NB4 (cell line): ENCODE data around the gene SEZ6L.

Experiments used
- DNase-seq: peaks from one replicate; pipeline ENCODE4 v3.0.0; 2010; ENCODE audit warnings: low read depth
- H3K4me3 ChIP-seq: one replicate; pipeline ENCODE4 v1.5.1; 2011; ENCODE audit warnings: mild to moderate bottlenecking, low read depth, low read length, moderate library complexity
- MAX ChIP-seq: IDR thresholded peaks from 2 replicates; pipeline ENCODE4 v1.6.1; 2011; ENCODE audit warnings: low read depth, low read length
- MYC ChIP-seq: IDR thresholded peaks from 2 replicates; pipeline ENCODE4 v1.6.1; 2011; ENCODE audit warnings: low read depth, low read length
- POLR2A ChIP-seq: IDR thresholded peaks from 2 replicates; pipeline ENCODE4 v1.6.1; 2011; ENCODE audit warnings: mild to moderate bottlenecking; ENCODE audit not compliant: insufficient read length; ENCODE audit errors: extremely low read depth
- TF ChIP-seq, protein P1 (sequence below): IDR thresholded peaks from one replicate; pipeline ENCODE4 v1.5.1; 2012; ENCODE audit warnings: low read depth, low read length

The SEZ6L gene

DNA sequence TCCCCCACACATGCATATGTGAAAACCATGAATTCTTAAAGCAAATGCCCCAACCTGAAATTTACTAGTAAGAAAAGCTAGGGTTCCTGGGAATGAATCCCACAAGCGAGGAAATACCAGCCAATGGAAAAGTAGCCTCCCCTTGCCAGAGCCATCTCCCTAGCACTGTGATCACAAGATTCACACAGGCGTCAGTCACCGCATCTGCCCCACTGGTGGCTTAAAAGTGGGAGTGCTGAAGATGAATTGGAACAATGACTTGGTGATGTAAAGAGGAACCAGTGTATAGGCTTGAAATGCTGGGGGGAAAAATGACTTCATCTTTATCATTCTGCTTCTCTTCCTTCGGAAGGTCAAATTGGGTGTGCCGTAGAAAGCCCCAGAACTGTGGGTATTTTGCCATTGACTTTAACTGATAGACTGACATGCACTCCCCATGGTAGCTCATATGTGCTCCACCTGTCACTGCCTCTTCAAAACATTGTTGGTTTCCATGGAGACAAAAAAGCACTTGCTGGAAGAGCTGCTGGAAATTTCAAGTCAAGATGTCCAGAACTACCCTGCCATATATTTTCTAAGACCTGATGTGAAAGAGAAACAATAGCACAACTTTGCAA is 240.6 kb downstream of the SEZ6L start:
- no peak for DNase-seq
- H3K4me3 ChIP-seq = no peak overlapping the region
- no peak for TF ChIP-seq MYC
- TF ChIP-seq, protein P1, sequence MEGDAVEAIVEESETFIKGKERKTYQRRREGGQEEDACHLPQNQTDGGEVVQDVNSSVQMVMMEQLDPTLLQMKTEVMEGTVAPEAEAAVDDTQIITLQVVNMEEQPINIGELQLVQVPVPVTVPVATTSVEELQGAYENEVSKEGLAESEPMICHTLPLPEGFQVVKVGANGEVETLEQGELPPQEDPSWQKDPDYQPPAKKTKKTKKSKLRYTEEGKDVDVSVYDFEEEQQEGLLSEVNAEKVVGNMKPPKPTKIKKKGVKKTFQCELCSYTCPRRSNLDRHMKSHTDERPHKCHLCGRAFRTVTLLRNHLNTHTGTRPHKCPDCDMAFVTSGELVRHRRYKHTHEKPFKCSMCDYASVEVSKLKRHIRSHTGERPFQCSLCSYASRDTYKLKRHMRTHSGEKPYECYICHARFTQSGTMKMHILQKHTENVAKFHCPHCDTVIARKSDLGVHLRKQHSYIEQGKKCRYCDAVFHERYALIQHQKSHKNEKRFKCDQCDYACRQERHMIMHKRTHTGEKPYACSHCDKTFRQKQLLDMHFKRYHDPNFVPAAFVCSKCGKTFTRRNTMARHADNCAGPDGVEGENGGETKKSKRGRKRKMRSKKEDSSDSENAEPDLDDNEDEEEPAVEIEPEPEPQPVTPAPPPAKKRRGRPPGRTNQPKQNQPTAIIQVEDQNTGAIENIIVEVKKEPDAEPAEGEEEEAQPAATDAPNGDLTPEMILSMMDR = no peak
- TF ChIP-seq MAX = no peak
- TF ChIP-seq POLR2A = no peak

- DNase-seq = no peak
- no peak overlapping the region for H3K4me3 ChIP-seq
- TF ChIP-seq MAX (no peak), MYC (no peak), POLR2A (no peak)
- TF ChIP-seq, protein P1 = no peak
These were observed 241.1 kb downstream of the SEZ6L start for GRCh38 chr22:26410386-26410785.

DNA sequence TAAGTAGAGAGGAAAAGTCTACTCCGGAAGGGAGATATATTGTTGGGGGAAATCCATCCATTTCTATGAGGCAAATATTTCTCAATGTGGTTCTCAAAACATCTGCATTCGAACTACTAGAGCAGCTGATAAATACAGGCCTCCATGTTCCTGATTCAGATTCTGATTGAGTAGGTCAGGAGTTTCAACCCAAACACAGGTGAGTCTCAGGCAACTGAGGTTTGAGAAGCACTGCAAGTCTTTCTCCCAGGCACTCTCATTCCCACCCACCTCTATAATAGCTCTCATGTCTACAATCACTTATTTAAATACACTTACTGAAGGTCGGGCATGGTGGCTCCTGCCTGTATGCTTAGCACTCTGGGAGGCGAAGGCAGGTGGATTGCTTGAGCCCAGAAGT is 245.1 kb downstream of the SEZ6L start:
- no peak for TF ChIP-seq MYC
- TF ChIP-seq, protein P1 = no peak
- TF ChIP-seq MAX = no peak
- no peak for DNase-seq

DNA sequence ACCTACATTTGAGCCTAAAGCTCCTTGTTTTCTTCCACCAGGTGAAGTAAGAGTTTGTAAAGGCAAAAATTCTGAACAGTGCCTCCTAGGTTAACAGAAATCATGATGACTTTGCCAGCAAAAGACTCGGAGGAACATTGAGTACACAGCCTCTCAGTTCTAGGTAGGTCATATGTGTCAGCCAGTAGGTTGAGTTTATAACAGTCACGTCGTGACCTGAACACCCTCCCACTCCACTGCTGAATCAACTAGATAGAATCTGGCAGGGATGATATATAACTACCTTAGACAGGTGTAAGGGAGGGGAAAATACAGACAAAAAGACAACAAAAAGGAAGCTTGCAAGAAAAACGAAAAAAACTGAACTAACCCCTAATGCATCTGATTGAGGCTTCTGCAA is 247.0 kb downstream of the SEZ6L start:
- H3K4me3 ChIP-seq = no peak overlapping the region
- no peak for TF ChIP-seq MYC
- DNase-seq = no peak

More for the DNA sequence above, 245.1 kb downstream of the SEZ6L start:
- H3K4me3 ChIP-seq = no peak overlapping the region

DNA sequence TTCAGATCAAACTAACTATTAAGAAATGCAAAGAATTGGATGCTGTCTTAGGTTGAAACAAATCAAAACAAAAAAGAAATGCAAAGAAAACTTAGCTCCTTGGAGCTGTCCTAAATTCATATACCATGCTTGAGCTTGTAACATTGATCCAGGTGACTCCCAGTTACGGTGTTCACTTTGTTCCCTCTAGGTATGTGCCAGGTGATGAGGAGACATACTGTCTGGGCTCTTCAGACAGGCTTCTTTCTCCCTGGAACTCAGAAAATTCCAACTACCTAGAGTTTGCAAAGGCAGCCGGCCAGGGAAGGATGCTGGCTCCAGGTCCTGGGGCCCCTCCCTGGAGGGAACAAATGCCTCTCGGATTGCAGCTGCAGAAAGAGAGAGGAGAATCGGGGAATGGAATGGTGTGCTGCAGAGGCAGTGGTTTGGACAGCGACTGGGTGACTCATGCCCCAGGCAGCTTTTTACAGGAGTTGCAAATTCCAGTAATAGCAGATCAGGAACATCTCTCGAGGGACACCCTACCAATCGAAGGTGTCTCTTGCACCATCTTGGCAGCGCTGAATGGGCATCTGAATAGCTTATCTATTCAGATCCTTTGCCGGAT is 247.5 kb downstream of the SEZ6L start:
- TF ChIP-seq MAX = no peak
- no peak for TF ChIP-seq MYC
- TF ChIP-seq POLR2A = no peak
- TF ChIP-seq, protein P1 = no peak

GRCh38 chr22:26417406-26417805 is 248.1 kb downstream of the SEZ6L start:
- no peak overlapping the region for H3K4me3 ChIP-seq
- TF ChIP-seq MAX (no peak), MYC (no peak)
- no peak for DNase-seq

More for the DNA sequence above, 247.5 kb downstream of the SEZ6L start:
- DNase-seq = no peak
- H3K4me3 ChIP-seq = no peak overlapping the region

DNA sequence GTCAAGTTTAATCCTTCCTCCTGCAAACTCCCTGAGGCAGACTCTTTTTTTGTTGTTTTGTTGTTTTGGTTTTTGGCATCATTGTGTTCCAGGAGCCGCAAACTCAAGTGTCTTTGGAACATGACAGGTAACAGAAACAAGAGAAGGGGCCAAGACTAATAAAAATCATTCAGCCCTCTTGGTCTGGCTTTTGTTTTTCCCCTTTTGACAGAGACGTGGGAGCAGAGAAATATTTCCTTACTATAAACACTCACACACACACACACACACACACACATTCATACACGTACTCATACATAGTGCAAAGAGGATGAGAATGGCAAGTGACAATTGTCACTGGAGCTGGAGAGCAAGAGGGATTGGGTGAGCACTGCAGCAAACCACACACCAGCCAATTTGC is 249.4 kb downstream of the SEZ6L start:
- TF ChIP-seq, protein P1 = no peak
- no peak for TF ChIP-seq MAX
- TF ChIP-seq POLR2A = no peak
- no peak for TF ChIP-seq MYC
- no peak overlapping the region for H3K4me3 ChIP-seq
- no peak for DNase-seq
